HFF-Myc (cell line): Measurements from ENCODE around the gene ZNF528.

ENCODE experiments used
- DNase-seq: peaks from one replicate; pipeline ENCODE4 v3.0.0-alpha.2; 2011; ENCODE audit warnings: low read depth; ENCODE audit errors: extremely low read depth
- H3K4me3 ChIP-seq: replicated peaks from 2 replicates; pipeline ENCODE4 v1.5.1; 2011; ENCODE audit warnings: low read depth, mild to moderate bottlenecking, control low read depth, low read length
- CTCF ChIP-seq: IDR thresholded peaks from 2 replicates; pipeline ENCODE4 v1.5.1; 2012; ENCODE audit warnings: mild to moderate bottlenecking, low read depth, low read length, control low read depth; ENCODE audit errors: missing control alignments

Gene ZNF528

GRCh38 chr19:52398081-52398441, 412 bp downstream of the ZNF528 start:
- TF ChIP-seq CTCF = no peak
- H3K4me3 ChIP-seq = peak overlapping the region; percentile 66
- DNase-seq = no peak

- TF ChIP-seq CTCF = no peak
These were observed 12.6 kb downstream of the ZNF528 start for GRCh38 chr19:52410276-52410675.

GRCh38 chr19:52415711-52416110, 18.1 kb downstream of the ZNF528 start:
- no peak overlapping the region for H3K4me3 ChIP-seq
- DNase-seq = no peak
- TF ChIP-seq CTCF = no peak

More at GRCh38 chr19:52410276-52410675, 12.6 kb downstream of the ZNF528 start:
- no peak for DNase-seq
- H3K4me3 ChIP-seq = no peak overlapping the region

- TF ChIP-seq CTCF = no peak
- no peak within 1 kb of the TSS for H3K4me3 ChIP-seq
- DNase-seq = no peak
These were observed 31.3 kb downstream of the ZNF528 start, which contains the start of gene ZNF534 for GRCh38 chr19:52428937-52429336. ZNF534 (plus strand) TSS chr19:52429148; CDS start chr19:52431475, 2,327 bp downstream.

GRCh38 chr19:52442179-52442578, 44.5 kb downstream of the ZNF528 start:
- no peak for DNase-seq
- no peak for TF ChIP-seq CTCF
- H3K4me3 ChIP-seq = no peak overlapping the region

GRCh38 chr19:52444506-52444905, 46.9 kb downstream of the ZNF528 start:
- DNase-seq = no peak
- H3K4me3 ChIP-seq = no peak overlapping the region
- TF ChIP-seq CTCF = no peak

- DNase-seq = no peak
- no peak for TF ChIP-seq CTCF
- H3K4me3 ChIP-seq = no peak overlapping the region
These were observed 53.6 kb downstream of the ZNF528 start for GRCh38 chr19:52451241-52451640.
